ENCODE measurements around the gene C1orf74.

The C1orf74 gene

GRCh38 chr1:209748620-209749019, 35.7 kb downstream of the C1orf74 start:
- DNase-seq = no peak
- no peak overlapping the region for H3K27ac ChIP-seq (ENCODE audit: insufficient read depth, low read length, poor library complexity, severe bottlenecking)
- no peaks in the 10 kb centered on the region for H3K9me3 ChIP-seq (ENCODE audit: control insufficient read depth, low read length)
- H3K36me3 ChIP-seq (ENCODE audit: control insufficient read depth, insufficient read depth, low read length) = no peaks in the 10 kb centered on the region
- peaks cover 44% of the 10 kb centered on the region for H3K4me1 ChIP-seq (ENCODE audit: control insufficient read depth, insufficient read depth, low read length, poor library complexity, severe bottlenecking)
- H3K4me3 ChIP-seq (ENCODE audit: insufficient read depth, low read depth, low read length, poor library complexity, severe bottlenecking) = no peak overlapping the region
- no peaks in the 10 kb centered on the region for H3K27me3 ChIP-seq (replicated peaks; ENCODE audit: control insufficient read depth, insufficient read depth, low read length, poor library complexity, severe bottlenecking)

GRCh38 chr1:209747580-209748262, 36.6 kb downstream of the C1orf74 start:
- Histone ChIP-seq H3K27ac (ENCODE audit: insufficient read depth, low read length, poor library complexity, severe bottlenecking) (peak overlapping the region; percentile 71), H3K9me3 (ENCODE audit: control insufficient read depth, low read length) (no peaks in the 10 kb centered on the region), H3K27me3 (replicated peaks; ENCODE audit: control insufficient read depth, insufficient read depth, low read length, poor library complexity, severe bottlenecking) (no peaks in the 10 kb centered on the region), H3K4me1 (ENCODE audit: control insufficient read depth, insufficient read depth, low read length, poor library complexity, severe bottlenecking) (peaks cover 39% of the 10 kb centered on the region), H3K4me3 (ENCODE audit: insufficient read depth, low read depth, low read length, poor library complexity, severe bottlenecking) (peak overlapping the region; percentile 43), H3K36me3 (ENCODE audit: control insufficient read depth, insufficient read depth, low read length) (no peaks in the 10 kb centered on the region)
- peak; percentile 75 to 82 (median 78) for DNase-seq

GRCh38 chr1:209746451-209747165, 37.8 kb downstream of the C1orf74 start:
- no peak overlapping the region for H3K27ac ChIP-seq (ENCODE audit: insufficient read depth, low read length, poor library complexity, severe bottlenecking)
- H3K4me1 ChIP-seq (ENCODE audit: control insufficient read depth, insufficient read depth, low read length, poor library complexity, severe bottlenecking) = peaks cover 29% of the 10 kb centered on the region
- H3K9me3 ChIP-seq (ENCODE audit: control insufficient read depth, low read length) = no peaks in the 10 kb centered on the region
- H3K36me3 ChIP-seq (ENCODE audit: control insufficient read depth, insufficient read depth, low read length) = no peaks in the 10 kb centered on the region
- H3K4me3 ChIP-seq (ENCODE audit: insufficient read depth, low read depth, low read length, poor library complexity, severe bottlenecking) = no peak overlapping the region
- H3K27me3 ChIP-seq (replicated peaks; ENCODE audit: control insufficient read depth, insufficient read depth, low read length, poor library complexity, severe bottlenecking) = no peaks in the 10 kb centered on the region
- no peak for DNase-seq

GRCh38 chr1:209743145-209743482, 41.2 kb downstream of the C1orf74 start:
- H3K27me3 ChIP-seq (replicated peaks; ENCODE audit: control insufficient read depth, insufficient read depth, low read length, poor library complexity, severe bottlenecking) = no peaks in the 10 kb centered on the region
- H3K27ac ChIP-seq (ENCODE audit: insufficient read depth, low read length, poor library complexity, severe bottlenecking) = no peak overlapping the region
- no peak overlapping the region for H3K4me3 ChIP-seq (ENCODE audit: insufficient read depth, low read depth, low read length, poor library complexity, severe bottlenecking)
- peaks cover 4% of the 10 kb centered on the region for H3K4me1 ChIP-seq (ENCODE audit: control insufficient read depth, insufficient read depth, low read length, poor library complexity, severe bottlenecking)
- H3K9me3 ChIP-seq (ENCODE audit: control insufficient read depth, low read length) = no peaks in the 10 kb centered on the region
- no peak for DNase-seq
- no peaks in the 10 kb centered on the region for H3K36me3 ChIP-seq (ENCODE audit: control insufficient read depth, insufficient read depth, low read length)

- H3K4me3 ChIP-seq (ENCODE audit: insufficient read depth, low read depth, low read length, poor library complexity, severe bottlenecking) = no peak overlapping the region
- no peak overlapping the region for H3K27ac ChIP-seq (ENCODE audit: insufficient read depth, low read length, poor library complexity, severe bottlenecking)
- H3K9me3 ChIP-seq (ENCODE audit: control insufficient read depth, low read length) = no peaks in the 10 kb centered on the region
- no peaks in the 10 kb centered on the region for H3K27me3 ChIP-seq (replicated peaks; ENCODE audit: control insufficient read depth, insufficient read depth, low read length, poor library complexity, severe bottlenecking)
- H3K4me1 ChIP-seq (ENCODE audit: control insufficient read depth, insufficient read depth, low read length, poor library complexity, severe bottlenecking) = no peaks in the 10 kb centered on the region
- no peaks in the 10 kb centered on the region for H3K36me3 ChIP-seq (ENCODE audit: control insufficient read depth, insufficient read depth, low read length)
- DNase-seq = no peak
These were observed 41.8 kb downstream of the C1orf74 start for GRCh38 chr1:209742409-209743144.

GRCh38 chr1:209741889-209742288, 42.5 kb downstream of the C1orf74 start:
- Histone ChIP-seq H3K9me3 (ENCODE audit: control insufficient read depth, low read length) (no peaks in the 10 kb centered on the region), H3K27ac (ENCODE audit: insufficient read depth, low read length, poor library complexity, severe bottlenecking) (no peak overlapping the region), H3K4me1 (ENCODE audit: control insufficient read depth, insufficient read depth, low read length, poor library complexity, severe bottlenecking) (no peaks in the 10 kb centered on the region), H3K27me3 (replicated peaks; ENCODE audit: control insufficient read depth, insufficient read depth, low read length, poor library complexity, severe bottlenecking) (no peaks in the 10 kb centered on the region), H3K4me3 (ENCODE audit: insufficient read depth, low read depth, low read length, poor library complexity, severe bottlenecking) (no peak overlapping the region), H3K36me3 (ENCODE audit: control insufficient read depth, insufficient read depth, low read length) (no peaks in the 10 kb centered on the region)
- DNase-seq = no peak

- no peak overlapping the region for H3K4me3 ChIP-seq (ENCODE audit: insufficient read depth, low read depth, low read length, poor library complexity, severe bottlenecking)
- no peaks in the 10 kb centered on the region for H3K27me3 ChIP-seq (replicated peaks; ENCODE audit: control insufficient read depth, insufficient read depth, low read length, poor library complexity, severe bottlenecking)
- H3K27ac ChIP-seq (ENCODE audit: insufficient read depth, low read length, poor library complexity, severe bottlenecking) = no peak overlapping the region
- no peaks in the 10 kb centered on the region for H3K9me3 ChIP-seq (ENCODE audit: control insufficient read depth, low read length)
- DNase-seq = no peak
- no peaks in the 10 kb centered on the region for H3K4me1 ChIP-seq (ENCODE audit: control insufficient read depth, insufficient read depth, low read length, poor library complexity, severe bottlenecking)
- H3K36me3 ChIP-seq (ENCODE audit: control insufficient read depth, insufficient read depth, low read length) = no peaks in the 10 kb centered on the region
These were observed 43.2 kb downstream of the C1orf74 start for GRCh38 chr1:209741193-209741592.

- H3K9me3 ChIP-seq (ENCODE audit: control insufficient read depth, low read length) = no peaks in the 10 kb centered on the region
- H3K27ac ChIP-seq (ENCODE audit: insufficient read depth, low read length, poor library complexity, severe bottlenecking) = no peak overlapping the region
- H3K27me3 ChIP-seq (replicated peaks; ENCODE audit: control insufficient read depth, insufficient read depth, low read length, poor library complexity, severe bottlenecking) = no peaks in the 10 kb centered on the region
- H3K4me1 ChIP-seq (ENCODE audit: control insufficient read depth, insufficient read depth, low read length, poor library complexity, severe bottlenecking) = no peaks in the 10 kb centered on the region
- H3K36me3 ChIP-seq (ENCODE audit: control insufficient read depth, insufficient read depth, low read length) = no peaks in the 10 kb centered on the region
- no peak for DNase-seq
- H3K4me3 ChIP-seq (ENCODE audit: insufficient read depth, low read depth, low read length, poor library complexity, severe bottlenecking) = no peak overlapping the region
These were observed 46.1 kb downstream of the C1orf74 start for GRCh38 chr1:209738270-209738669.

- Histone ChIP-seq H3K4me3 (ENCODE audit: insufficient read depth, low read depth, low read length, poor library complexity, severe bottlenecking) (no peak overlapping the region), H3K27me3 (replicated peaks; ENCODE audit: control insufficient read depth, insufficient read depth, low read length, poor library complexity, severe bottlenecking) (no peaks in the 10 kb centered on the region), H3K4me1 (ENCODE audit: control insufficient read depth, insufficient read depth, low read length, poor library complexity, severe bottlenecking) (no peaks in the 10 kb centered on the region), H3K9me3 (ENCODE audit: control insufficient read depth, low read length) (no peaks in the 10 kb centered on the region), H3K36me3 (ENCODE audit: control insufficient read depth, insufficient read depth, low read length) (no peaks in the 10 kb centered on the region), H3K27ac (ENCODE audit: insufficient read depth, low read length, poor library complexity, severe bottlenecking) (no peak overlapping the region)
- no peak for DNase-seq
These were observed 47.2 kb downstream of the C1orf74 start for GRCh38 chr1:209737118-209737505.
